HL-60 (cell line): ENCODE measurements around the gene IBA57.

ENCODE experiments used
- CTCF ChIP-seq: IDR thresholded peaks from one replicate; pipeline ENCODE4 v1.5.1; 2011; ENCODE audit warnings: low read length, control low read depth, inconsistent platforms; ENCODE audit not compliant: insufficient read depth
- GABPA ChIP-seq: IDR thresholded peaks from 2 replicates; pipeline ENCODE4 v1.6.1; 2012; ENCODE audit warnings: low read depth
- POLR2AphosphoS5 ChIP-seq: IDR thresholded peaks from 2 replicates; pipeline ENCODE4 v1.6.1; 2012; ENCODE audit warnings: low read depth
- REST ChIP-seq: IDR thresholded peaks from 2 replicates; pipeline ENCODE4 v1.6.1; 2012; ENCODE audit warnings: low read depth; ENCODE audit not compliant: insufficient replicate concordance
- SPI1 ChIP-seq: IDR thresholded peaks from 2 replicates; pipeline ENCODE4 v1.6.1; 2012; ENCODE audit warnings: low read depth, mild to moderate bottlenecking, borderline replicate concordance

- TF ChIP-seq CTCF = no peak
- no peak for TF ChIP-seq POLR2AphosphoS5
- no peak for TF ChIP-seq REST
- no peak for TF ChIP-seq SPI1
- no peak for TF ChIP-seq GABPA
Measured at GRCh38 chr1:228174482-228175315, 9.1 kb downstream of the IBA57 start.
